GM12873 (cell line): Measurements from ENCODE around the gene OR5AN1.

Experiments
- TF ChIP-seq, protein P1 (sequence below): IDR thresholded peaks from 2 replicates; pipeline ENCODE4 v1.5.1; 2012; ENCODE audit warnings: low read depth, mild to moderate bottlenecking, moderate library complexity, low read length, control low read depth; ENCODE audit not compliant: insufficient read depth; ENCODE audit errors: missing control alignments

OR5AN1 gene

GRCh38 chr11:59365232-59366018 is 6.7 kb downstream of the OR5AN1 start:
- TF ChIP-seq, protein P1, sequence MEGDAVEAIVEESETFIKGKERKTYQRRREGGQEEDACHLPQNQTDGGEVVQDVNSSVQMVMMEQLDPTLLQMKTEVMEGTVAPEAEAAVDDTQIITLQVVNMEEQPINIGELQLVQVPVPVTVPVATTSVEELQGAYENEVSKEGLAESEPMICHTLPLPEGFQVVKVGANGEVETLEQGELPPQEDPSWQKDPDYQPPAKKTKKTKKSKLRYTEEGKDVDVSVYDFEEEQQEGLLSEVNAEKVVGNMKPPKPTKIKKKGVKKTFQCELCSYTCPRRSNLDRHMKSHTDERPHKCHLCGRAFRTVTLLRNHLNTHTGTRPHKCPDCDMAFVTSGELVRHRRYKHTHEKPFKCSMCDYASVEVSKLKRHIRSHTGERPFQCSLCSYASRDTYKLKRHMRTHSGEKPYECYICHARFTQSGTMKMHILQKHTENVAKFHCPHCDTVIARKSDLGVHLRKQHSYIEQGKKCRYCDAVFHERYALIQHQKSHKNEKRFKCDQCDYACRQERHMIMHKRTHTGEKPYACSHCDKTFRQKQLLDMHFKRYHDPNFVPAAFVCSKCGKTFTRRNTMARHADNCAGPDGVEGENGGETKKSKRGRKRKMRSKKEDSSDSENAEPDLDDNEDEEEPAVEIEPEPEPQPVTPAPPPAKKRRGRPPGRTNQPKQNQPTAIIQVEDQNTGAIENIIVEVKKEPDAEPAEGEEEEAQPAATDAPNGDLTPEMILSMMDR, result no peak

DNA sequence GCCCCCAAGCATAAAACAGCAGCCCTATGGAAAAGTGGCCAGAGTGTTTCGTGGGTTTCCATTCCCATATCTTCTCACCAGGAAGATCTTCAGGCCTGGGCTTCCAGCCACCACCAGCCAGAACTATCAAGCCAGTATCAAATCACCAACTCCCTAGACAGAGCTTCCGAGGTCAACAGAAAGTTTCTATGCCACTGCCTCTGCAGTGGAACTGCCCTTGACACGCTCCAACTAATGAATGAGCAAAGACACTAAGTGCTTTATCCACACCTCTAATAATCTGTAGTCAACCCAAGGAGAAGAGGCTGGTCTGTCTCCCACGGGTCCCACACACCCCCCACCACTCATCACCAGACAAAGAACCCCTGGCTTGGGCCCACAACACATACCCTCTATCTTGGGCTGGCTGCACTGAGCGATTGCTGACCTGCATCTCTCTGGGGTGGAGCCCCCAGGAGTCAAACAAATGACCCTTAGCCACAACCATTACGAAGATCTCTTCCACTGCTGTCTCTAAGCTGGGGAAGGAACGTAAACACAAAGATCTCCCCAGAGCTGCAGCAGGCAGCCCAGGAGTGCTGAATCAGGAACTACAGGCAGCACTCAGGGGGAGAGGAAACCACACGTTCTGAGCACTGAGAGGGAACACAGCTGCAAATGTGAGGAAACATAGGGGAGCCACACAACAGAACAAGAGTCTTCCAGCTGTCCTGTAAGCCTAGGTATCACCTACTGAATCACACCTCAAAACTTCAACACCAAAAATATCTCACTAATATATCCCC is 9.7 kb downstream of the OR5AN1 start:
- TF ChIP-seq, protein P1, result no peak

DNA sequence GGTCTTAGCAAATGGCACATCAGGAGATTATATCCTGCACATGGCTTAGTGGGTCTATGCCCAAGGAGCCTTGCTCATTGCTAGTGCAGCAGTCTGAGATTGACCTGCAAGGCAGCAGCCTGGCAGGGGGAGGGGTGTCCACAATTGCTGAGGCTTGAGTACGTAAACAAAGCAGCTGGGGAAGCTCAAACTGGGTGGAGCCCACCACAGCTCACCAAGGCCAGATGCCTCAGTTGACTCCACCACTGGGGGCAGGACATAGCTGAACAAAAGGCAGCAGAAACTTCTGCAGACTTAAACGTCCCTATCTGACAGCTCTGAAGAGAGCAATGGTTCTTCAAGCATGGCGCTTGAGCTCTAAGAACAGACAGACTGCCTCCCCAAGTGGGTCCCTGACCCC is 13.6 kb downstream of the OR5AN1 start:
- TF ChIP-seq, protein P1, result peak; percentile 18

GRCh38 chr11:59380263-59381059 is 21.8 kb downstream of the OR5AN1 start:
- TF ChIP-seq, protein P1, result no peak

- TF ChIP-seq, protein P1, result no peak
Observed at GRCh38 chr11:59394186-59394585, 35.5 kb downstream of the OR5AN1 start.

GRCh38 chr11:59400461-59401261 is 42.0 kb downstream of the OR5AN1 start:
- TF ChIP-seq, protein P1, result no peak

DNA sequence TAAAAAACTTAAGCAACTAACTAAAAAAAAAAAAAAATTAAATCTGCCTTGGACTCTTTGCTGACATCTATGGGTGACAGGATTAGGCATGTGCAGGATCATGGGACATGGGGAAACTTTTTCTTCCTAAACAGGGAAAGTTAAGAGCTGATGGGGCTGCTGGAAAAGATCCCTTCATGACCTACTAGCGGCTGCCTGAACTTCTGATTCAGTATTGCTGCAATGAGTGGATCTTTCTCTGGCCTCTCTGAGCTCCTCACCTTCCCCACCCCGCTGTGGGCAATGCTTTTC is 42.5 kb downstream of the OR5AN1 start:
- TF ChIP-seq, protein P1, result no peak
